ENCODE measurements around the gene ACOT6. TPM values are rescaled to one million over a fixed set of nuclear protein-coding genes. Genes with fewer than 3 reads are reported as not detected.
A peak's percentile ranks its signal among the peaks of the same experiment; 100 is the strongest.
"Not testable (repeated sequence)": the region's sequence is repeated elsewhere in the genome, so short reads cannot be mapped to it uniquely, and the experiment has no call there.

The ACOT6 gene, protein sequence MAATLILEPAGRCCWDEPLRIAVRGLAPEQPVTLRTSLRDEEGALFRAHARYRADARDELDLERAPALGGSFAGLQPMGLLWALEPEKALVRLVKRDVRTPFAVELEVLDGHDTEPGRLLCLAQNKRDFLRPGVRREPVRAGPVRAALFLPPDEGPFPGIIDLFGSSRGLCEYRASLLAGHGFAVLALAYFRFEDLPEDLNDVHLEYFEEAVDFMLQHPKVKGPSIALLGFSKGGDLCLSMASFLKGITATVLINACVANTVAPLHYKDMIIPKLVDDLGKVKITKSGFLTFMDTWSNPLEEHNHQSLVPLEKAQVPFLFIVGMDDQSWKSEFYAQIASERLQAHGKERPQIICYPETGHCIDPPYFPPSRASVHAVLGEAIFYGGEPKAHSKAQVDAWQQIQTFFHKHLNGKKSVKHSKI
- not detected in 2 replicates for total RNA-seq (2014; rRNA removed; shearing (Covaris generic); ENCODE audit: low replicate concordance)

- Histone ChIP-seq H3K9me3 (no peaks in the 10 kb centered on the region), H3K27me3 (no peaks in the 10 kb centered on the region), H3K36me3 (no peaks in the 10 kb centered on the region), H3K4me3 (peak within 1 kb of the TSS; percentile 51)
- DNase-seq, result peak; percentile 65
These were observed at the start of gene ACOT6 for GRCh38 chr14:73612339-73613045. Gene ACOT6 (plus strand): TSS chr14:73612517. CDS start chr14:73612572, 55 bp downstream.

GRCh38 chr14:73562696-73563095 lies 49.6 kb upstream of the ACOT6 start:
- not testable (repeated sequence) for H3K27me3 ChIP-seq, H3K36me3 ChIP-seq, H3K4me3 ChIP-seq, H3K9me3 ChIP-seq, DNase-seq

- not testable (repeated sequence) for H3K4me3 ChIP-seq, H3K36me3 ChIP-seq, H3K9me3 ChIP-seq, DNase-seq, H3K27me3 ChIP-seq
These were observed 45.9 kb upstream of the ACOT6 start for GRCh38 chr14:73566431-73566830.

DNA sequence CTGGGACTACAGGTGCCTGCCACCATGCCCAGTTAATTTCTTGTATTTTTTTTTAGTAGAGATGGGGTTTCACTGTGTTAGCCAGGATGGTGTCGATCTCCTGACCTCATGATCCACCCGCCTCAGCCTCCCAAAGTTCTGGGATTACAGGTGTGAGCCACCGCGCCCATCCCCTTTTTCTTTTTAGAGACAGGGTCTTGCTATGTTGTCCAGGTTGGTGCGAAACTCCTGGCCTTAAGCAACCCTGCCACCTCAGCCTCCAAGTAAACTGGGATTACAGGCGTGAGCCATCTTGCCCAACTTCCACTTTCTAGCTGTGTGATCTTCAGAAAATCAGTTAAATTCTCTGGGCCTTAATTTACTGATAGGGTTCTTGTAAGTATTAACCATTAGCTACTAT lies 45.4 kb upstream of the ACOT6 start:
- DNase-seq, H3K36me3 ChIP-seq, H3K4me3 ChIP-seq, H3K27me3 ChIP-seq, H3K9me3 ChIP-seq: not testable (repeated sequence)

- no peaks in the 10 kb centered on the region for H3K9me3 ChIP-seq
- DNase-seq, result no peak
- H3K36me3 ChIP-seq, result no peaks in the 10 kb centered on the region; the same call in 1 of the 2 replicates
- H3K4me3 ChIP-seq, result no peak overlapping the region
- no peaks in the 10 kb centered on the region for H3K27me3 ChIP-seq
These were observed 45.0 kb upstream of the ACOT6 start for GRCh38 chr14:73567358-73567757.

- H3K9me3 ChIP-seq, result no peaks in the 10 kb centered on the region
- no peaks in the 10 kb centered on the region for H3K27me3 ChIP-seq
- peak overlapping the region; percentile 63 for H3K4me3 ChIP-seq
- no peaks in the 10 kb centered on the region; the same call in 1 of the 2 replicates for H3K36me3 ChIP-seq
- DNase-seq, result no peak
These were observed 44.1 kb upstream of the ACOT6 start for GRCh38 chr14:73567951-73568885.

- not testable (repeated sequence) for H3K9me3 ChIP-seq
These were observed 43.5 kb upstream of the ACOT6 start for GRCh38 chr14:73568886-73569184.

DNA sequence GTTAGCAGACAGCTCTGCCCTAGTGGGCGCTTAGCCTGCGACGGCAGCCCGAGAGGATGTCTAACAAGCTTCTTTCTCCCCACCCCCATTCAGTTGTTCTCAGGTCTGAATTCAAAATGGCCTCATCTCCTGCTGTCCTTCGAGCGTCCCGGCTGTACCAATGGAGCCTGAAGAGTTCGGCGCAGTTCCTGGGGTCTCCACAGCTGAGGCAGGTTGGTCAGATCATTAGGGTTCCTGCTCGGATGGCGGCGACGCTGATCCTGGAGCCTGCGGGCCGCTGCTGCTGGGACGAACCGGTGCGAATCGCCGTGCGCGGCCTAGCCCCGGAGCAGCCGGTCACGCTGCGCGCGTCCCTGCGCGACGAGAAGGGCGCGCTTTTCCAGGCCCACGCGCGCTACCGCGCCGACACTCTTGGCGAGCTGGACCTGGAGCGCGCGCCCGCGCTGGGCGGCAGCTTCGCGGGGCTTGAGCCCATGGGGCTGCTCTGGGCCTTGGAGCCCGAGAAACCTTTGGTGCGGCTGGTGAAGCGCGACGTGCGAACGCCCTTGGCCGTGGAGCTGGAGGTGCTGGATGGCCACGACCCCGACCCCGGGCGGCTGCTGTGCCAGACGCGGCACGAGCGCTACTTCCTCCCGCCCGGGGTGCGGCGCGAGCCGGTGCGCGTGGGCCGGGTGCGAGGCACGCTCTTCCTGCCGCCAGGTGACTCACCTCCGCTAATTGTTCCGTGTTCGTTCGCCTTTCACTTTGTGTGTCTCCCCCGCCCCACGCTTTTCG lies 42.9 kb upstream of the ACOT6 start, which contains the start of gene ACOT2:
Gene ACOT2 (plus strand): TSS at position 29 of the 774 bp plus-strand sequence. CDS start 28 bp downstream, at position 57.
- H3K27me3 ChIP-seq, H3K9me3 ChIP-seq, H3K36me3 ChIP-seq: not testable (repeated sequence)
- peak within 1 kb of the TSS; percentile 63 for H3K4me3 ChIP-seq
- peak; percentile 78 for DNase-seq

More at GRCh38 chr14:73568886-73569184, 43.5 kb upstream of the ACOT6 start:
- peak overlapping the region; percentile 63 for H3K4me3 ChIP-seq
- DNase-seq, H3K36me3 ChIP-seq, H3K27me3 ChIP-seq: not testable (repeated sequence)

GRCh38 chr14:73570913-73571312 lies 41.4 kb upstream of the ACOT6 start:
- not testable (repeated sequence) for H3K36me3 ChIP-seq, H3K27me3 ChIP-seq, H3K9me3 ChIP-seq, H3K4me3 ChIP-seq
- peak; percentile 39 for DNase-seq

- not testable (repeated sequence) for DNase-seq, H3K4me3 ChIP-seq, H3K9me3 ChIP-seq, H3K36me3 ChIP-seq, H3K27me3 ChIP-seq
These were observed 39.3 kb upstream of the ACOT6 start for GRCh38 chr14:73573034-73573433.

- H3K4me3 ChIP-seq, H3K27me3 ChIP-seq, H3K9me3 ChIP-seq, DNase-seq, H3K36me3 ChIP-seq: not testable (repeated sequence)
These were observed 38.6 kb upstream of the ACOT6 start for GRCh38 chr14:73573740-73574139.

- DNase-seq, H3K4me3 ChIP-seq, H3K9me3 ChIP-seq, H3K36me3 ChIP-seq, H3K27me3 ChIP-seq: not testable (repeated sequence)
These were observed 38.1 kb upstream of the ACOT6 start for GRCh38 chr14:73574251-73574650.

- Histone ChIP-seq H3K9me3 (no peaks in the 10 kb centered on the region), H3K4me3 (no peak overlapping the region), H3K36me3 (peaks cover 4% of the 10 kb centered on the region), H3K27me3 (no peaks in the 10 kb centered on the region)
- peak; percentile 51 for DNase-seq
These were observed 35.9 kb upstream of the ACOT6 start for GRCh38 chr14:73576391-73576790.

DNA sequence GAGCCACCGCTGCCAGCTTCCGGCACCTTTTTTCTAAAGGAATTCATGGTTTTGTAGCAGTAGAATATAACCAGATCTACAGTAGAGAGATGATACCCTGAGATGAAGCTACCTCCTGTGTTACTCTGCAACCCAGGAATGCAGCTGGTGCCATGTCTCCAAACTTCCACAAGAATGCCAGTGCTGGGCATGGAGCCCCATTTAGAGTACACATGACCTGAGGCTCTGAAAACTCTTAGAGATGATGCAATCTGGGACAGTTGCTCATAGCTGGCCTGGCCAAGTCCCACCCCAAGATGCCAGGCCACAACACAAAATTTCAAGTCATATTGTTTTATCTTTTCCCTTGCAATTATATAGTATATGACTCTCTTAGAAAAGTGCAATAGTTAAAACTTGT lies 35.1 kb upstream of the ACOT6 start:
- not testable (repeated sequence) for H3K9me3 ChIP-seq, H3K27me3 ChIP-seq, H3K4me3 ChIP-seq, H3K36me3 ChIP-seq, DNase-seq

- H3K9me3 ChIP-seq, H3K36me3 ChIP-seq, H3K4me3 ChIP-seq, H3K27me3 ChIP-seq, DNase-seq: not testable (repeated sequence)
These were observed 30.0 kb upstream of the ACOT6 start for GRCh38 chr14:73582102-73582979.
